ENCODE results near the gene COL26A1. TPM values are rescaled to one million over a fixed set of nuclear protein-coding genes. Genes with fewer than 3 reads are reported as not detected.

COL26A1 gene
- total RNA-seq, 3 donors from 2014 or later = not detected

DNA sequence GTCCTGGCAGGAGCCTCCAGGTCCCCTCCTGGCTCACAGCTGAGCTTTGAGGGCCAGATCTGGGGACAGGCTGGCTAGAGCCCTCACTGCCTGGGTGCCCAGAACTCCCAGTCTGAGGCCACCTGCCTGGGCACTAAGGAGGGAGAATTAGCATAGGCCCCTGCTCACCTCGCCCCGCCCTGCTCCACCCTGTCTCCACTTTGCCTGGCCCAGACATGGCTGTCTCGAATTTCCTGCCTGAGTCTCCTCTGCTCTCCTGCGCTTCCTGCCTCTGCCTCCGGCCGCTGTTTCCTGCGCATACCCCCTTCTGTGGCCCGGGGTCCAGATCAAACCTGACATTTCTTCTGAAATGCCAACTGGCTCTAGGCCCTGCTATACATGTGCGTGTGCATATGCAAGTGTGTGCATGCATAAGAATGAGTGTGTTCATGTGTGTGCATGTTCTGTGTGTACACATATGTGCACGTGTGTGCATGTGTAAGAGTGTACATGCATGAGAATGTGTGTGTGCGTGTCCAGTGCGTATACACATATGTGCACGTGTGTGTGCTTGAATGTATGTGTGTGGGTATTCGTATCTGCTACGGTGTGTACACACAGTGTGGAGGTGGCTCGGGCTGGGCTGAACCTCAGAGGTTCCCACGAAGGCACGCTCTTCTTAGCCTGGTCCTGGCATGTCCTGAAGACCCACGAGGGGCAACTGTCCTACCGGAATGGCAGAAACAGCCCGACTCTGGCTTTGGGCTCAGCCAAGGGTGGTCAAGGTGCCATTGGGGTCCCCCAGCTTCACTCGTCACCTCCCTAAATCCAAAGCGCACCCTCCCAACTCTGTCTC is 201.5 kb downstream of the COL26A1 start:
- TF ChIP-seq, protein P1, sequence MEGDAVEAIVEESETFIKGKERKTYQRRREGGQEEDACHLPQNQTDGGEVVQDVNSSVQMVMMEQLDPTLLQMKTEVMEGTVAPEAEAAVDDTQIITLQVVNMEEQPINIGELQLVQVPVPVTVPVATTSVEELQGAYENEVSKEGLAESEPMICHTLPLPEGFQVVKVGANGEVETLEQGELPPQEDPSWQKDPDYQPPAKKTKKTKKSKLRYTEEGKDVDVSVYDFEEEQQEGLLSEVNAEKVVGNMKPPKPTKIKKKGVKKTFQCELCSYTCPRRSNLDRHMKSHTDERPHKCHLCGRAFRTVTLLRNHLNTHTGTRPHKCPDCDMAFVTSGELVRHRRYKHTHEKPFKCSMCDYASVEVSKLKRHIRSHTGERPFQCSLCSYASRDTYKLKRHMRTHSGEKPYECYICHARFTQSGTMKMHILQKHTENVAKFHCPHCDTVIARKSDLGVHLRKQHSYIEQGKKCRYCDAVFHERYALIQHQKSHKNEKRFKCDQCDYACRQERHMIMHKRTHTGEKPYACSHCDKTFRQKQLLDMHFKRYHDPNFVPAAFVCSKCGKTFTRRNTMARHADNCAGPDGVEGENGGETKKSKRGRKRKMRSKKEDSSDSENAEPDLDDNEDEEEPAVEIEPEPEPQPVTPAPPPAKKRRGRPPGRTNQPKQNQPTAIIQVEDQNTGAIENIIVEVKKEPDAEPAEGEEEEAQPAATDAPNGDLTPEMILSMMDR (IDR thresholded peaks at IDR 0.05) = no peak
- peak; percentile 35 for ATAC-seq

DNA sequence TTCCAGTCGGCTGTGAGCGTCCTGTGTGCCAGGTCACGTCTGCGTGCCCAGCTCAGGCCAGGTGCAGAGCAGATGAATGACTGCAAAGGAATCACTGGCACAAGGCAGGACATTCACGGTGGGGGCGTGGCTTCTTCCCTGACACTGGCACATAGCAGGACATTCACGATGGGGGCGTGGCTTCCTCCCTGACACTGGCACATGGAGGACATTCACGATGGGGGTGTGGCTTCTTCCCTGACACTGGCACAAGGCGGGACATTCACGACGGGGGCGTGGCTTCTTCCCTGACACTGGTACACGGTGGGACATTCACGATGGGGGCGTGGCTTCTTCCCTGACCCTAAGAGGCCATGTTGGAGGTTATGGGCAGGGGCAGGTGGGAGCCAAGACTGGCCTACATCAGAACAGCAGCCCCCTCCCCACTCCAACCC is 202.1 kb downstream of the COL26A1 start:
- TF ChIP-seq, protein P1 (IDR thresholded peaks at IDR 0.05) = no peak
- no peaks in the 10 kb centered on the region for H3K4me1 ChIP-seq (ENCODE audit: low read depth)
- peak; percentile 86 for ATAC-seq

More for the DNA sequence above, 201.5 kb downstream of the COL26A1 start:
- Histone ChIP-seq H3K9me3 (no peaks in the 10 kb centered on the region), H3K36me3 (ENCODE audit: low read depth) (no peaks in the 10 kb centered on the region), H3K4me1 (ENCODE audit: low read depth) (no peaks in the 10 kb centered on the region), H3K4me3 (no peak overlapping the region)
- intact Hi-C loops (cut with DNase I, micrococcal nuclease) = no loop called here
- DNase-seq = no peak

DNA sequence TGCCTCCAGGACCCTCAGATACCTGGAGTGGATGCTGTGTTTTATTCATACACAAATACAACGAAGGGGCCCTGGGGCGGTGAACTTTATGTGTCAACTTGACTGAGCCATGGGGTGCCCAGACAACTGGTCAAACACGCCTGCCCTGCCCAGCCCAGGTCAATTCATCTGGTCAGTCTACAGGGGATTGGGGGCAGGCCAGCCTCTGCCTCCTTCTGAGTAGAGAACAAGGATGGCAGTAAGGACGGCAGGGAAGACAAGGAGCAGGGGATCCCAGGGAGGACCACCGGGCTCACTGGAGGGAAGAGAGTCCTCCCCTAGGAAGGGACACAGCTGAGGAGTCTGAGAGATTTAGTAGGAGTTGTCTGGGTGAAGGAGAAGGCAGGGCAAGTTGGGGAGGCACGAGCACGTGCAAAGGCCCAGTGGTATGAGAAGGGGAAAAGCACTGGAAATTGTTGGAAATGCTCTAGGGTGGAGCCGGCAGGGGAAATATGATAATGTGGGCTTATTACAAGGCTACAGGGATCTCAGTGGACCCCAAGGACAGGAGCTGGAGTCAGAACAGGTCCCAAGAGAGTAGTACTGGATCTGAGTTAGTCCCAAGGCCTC is 203.0 kb downstream of the COL26A1 start:
- H3K4me1 ChIP-seq (ENCODE audit: low read depth) = no peaks in the 10 kb centered on the region
- no peaks in the 10 kb centered on the region for H3K36me3 ChIP-seq (ENCODE audit: low read depth)
- H3K4me3 ChIP-seq = no peak overlapping the region
- intact Hi-C loops (cut with DNase I, micrococcal nuclease) = no loop called here
- DNase-seq (no peak), ATAC-seq (no peak)
- TF ChIP-seq, protein P1 (IDR thresholded peaks at IDR 0.05) = no peak
- no peaks in the 10 kb centered on the region for H3K9me3 ChIP-seq

More for the DNA sequence above, 202.1 kb downstream of the COL26A1 start:
- peak; percentile 77 to 83 (median 77) for DNase-seq
- Histone ChIP-seq H3K9me3 (no peaks in the 10 kb centered on the region), H3K4me3 (no peak overlapping the region), H3K36me3 (ENCODE audit: low read depth) (no peaks in the 10 kb centered on the region)
- intact Hi-C loops (cut with DNase I, micrococcal nuclease) = no loop called here

DNA sequence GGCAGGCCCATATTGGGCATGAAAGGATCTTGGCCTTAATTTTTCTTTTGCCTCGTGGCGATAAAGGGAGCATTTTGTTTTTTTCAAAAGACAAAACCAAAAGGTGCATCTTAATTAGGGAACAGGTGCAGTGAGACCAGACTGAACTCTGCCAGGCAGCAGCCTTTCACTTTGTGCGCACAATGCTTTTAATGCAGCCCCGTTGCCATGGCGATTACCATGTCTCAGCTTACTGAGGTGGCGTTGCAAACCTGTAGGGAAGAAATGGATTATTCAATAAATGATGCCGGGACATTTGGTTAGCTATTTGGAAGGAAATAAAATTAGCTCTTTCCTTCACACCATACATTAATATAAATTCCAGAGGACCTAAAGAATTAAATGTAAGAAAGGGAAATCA is 204.6 kb downstream of the COL26A1 start:
- no peak for ATAC-seq
- Histone ChIP-seq H3K36me3 (ENCODE audit: low read depth) (no peaks in the 10 kb centered on the region), H3K4me3 (no peak overlapping the region), H3K4me1 (ENCODE audit: low read depth) (no peaks in the 10 kb centered on the region), H3K9me3 (peaks cover under 1% of the 10 kb centered on the region)
- intact Hi-C loops (cut with DNase I, micrococcal nuclease) = no loop called here
- TF ChIP-seq, protein P1 (IDR thresholded peaks at IDR 0.05) = no peak
- DNase-seq = no peak

DNA sequence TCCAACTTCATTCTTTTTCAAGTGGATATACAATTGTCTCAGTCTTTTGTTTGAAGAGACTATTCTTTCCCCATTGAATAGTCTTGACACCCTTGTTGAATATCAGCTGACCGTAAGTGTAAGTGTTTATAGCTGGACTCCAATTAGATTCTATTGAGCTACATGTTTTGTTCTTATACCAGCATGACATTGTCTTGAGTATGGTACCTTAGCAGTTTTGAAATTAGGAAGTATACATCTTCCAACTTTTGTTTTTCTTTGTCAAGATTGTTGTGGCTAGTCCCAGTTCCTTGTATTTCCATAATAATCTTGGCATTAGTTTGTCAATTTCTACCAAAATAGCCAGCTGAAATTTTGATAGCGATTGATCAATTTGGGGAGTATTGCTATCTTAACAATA is 209.5 kb downstream of the COL26A1 start:
- H3K36me3 ChIP-seq (ENCODE audit: low read depth) = no peaks in the 10 kb centered on the region
- H3K9me3 ChIP-seq = peaks cover 5% of the 10 kb centered on the region
- ATAC-seq (no peak), DNase-seq (no peak)
- intact Hi-C loops (cut with DNase I, micrococcal nuclease) = no loop called here
- TF ChIP-seq, protein P1 (IDR thresholded peaks at IDR 0.05) = no peak
- H3K4me3 ChIP-seq = no peak overlapping the region
- no peaks in the 10 kb centered on the region for H3K4me1 ChIP-seq (ENCODE audit: low read depth)
